HG03045 (cell line): ENCODE results near the gene MLKL.
"Not testable (repeated sequence)": the region's sequence is repeated elsewhere in the genome, so short reads cannot be mapped to it uniquely, and the experiment has no call there.

Experiments used
- ATAC-seq: cut with Tn5 transposase; IDR thresholded peaks from one replicate; pipeline ENCODE4 v1.9.1; 2021; ENCODE audit warnings: mild to moderate bottlenecking, moderate library complexity; ENCODE audit not compliant: unreplicated experiment

The MLKL gene

DNA sequence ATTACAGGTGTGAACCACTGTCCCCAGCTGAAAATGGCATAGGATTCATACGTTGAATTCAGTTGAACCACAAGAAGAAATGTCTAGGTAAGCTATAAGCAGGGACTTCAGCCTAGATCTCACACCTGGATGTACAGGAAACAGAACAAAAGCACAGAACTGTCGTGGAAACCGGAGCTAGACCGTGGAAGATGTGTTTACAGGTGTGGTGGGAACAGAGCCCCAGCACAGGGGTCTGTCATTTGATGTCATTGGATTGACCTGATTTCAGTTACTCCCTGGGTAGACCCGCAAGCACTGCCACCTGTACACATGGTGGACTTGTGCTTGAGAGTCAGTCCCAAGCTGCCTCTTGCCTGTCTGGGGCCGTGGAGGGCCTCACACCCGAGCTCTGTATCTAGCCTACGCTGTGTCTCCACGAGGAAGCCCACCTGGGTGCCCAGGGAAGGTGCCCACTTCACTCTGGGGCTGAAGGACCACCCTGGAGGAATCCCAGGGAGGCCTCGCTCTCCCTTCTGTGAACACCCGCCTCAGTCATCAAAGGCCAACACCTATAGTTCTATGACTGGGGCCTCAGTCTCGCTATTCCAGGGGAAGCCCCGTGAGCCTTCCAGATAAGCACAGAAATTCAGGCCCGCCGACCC lies 32.2 kb upstream of the MLKL start:
- no peak for ATAC-seq

GRCh38 chr16:74731853-74732477 lies 31.3 kb upstream of the MLKL start:
- ATAC-seq = no peak

- no peak for ATAC-seq
Measured at GRCh38 chr16:74729783-74730683, 29.4 kb upstream of the MLKL start.

DNA sequence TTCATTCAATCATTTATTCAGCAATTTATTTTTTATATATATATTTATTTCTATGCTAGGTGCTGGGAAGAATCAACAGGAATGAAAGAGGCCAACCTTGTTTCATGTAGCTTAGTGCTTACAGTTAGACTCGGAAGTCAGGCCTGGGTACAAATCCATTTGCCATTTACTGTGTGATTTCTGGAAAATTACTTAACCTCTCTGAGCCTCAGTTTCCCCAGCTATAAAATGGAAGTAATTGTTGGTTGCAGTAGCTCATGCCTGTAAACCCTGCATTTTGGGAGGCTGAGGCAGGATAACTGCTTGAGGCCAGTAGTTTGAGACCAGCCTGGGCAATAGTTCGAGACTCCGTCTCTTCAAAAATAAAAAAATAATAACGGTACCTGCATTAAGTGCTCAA lies 27.2 kb upstream of the MLKL start:
- ATAC-seq = no peak

GRCh38 chr16:74726716-74727115 lies 26.1 kb upstream of the MLKL start:
- no peak for ATAC-seq

GRCh38 chr16:74725651-74726455 lies 25.2 kb upstream of the MLKL start:
- ATAC-seq = no peak

DNA sequence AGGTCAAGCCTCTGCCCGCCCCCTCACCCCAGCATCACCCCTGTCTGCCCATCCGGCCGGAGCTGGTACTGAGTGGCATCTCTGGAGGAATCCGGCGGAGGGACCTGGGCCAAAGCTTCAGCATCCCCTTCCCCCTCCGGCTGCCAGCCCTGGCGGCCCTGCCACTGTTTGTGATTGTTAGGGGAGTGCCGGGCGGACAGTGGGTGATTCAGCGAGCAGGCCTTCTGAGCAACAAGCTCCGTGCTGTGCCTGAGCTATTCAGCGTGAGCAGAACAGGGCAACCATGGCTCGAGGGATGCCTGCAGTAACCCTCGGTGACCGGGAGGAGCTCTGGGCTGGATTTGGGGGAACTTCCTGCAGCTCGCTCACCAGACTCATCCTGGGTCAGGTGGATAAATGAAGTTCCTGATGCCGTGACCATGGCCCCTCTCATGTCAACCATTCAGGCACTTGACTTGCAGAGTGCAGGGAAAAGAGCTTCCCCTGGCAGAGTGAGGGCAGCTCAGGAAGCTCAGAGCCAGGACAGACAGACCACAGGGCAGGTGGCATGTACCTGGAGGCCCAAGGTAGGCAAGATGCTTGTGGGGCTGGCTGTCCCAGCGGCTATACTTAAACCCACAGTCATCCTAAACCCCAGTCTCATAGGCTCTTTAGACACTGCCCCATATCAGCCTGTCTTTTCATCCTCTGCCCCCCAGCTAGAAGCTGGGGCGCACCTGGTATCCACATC lies 24.3 kb upstream of the MLKL start:
- ATAC-seq = no peak

- ATAC-seq = no peak
Measured at GRCh38 chr16:74723256-74723655, 22.6 kb upstream of the MLKL start.

DNA sequence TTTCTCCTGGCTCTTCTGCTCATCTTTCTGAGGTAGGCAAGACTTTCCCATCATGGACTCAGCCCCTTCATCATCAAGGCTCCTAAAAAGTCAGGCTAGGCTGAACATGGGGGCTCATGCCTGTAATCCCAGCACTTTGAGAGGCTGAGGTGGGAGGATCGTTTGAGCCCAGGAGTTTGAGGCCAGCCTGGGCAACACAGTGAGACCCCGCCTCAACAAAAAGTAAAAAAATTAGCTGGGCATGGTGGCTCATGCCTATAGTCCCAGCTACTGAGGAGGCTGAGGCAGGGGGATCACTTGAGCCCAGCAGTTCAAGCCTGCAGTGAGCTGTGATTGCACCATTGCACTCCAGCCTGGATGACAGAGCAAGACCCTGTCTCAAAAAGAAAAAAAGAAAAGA lies 21.5 kb upstream of the MLKL start:
- ATAC-seq = not testable (repeated sequence)

- ATAC-seq = no peak
Measured at GRCh38 chr16:74721716-74722115, 21.1 kb upstream of the MLKL start.

DNA sequence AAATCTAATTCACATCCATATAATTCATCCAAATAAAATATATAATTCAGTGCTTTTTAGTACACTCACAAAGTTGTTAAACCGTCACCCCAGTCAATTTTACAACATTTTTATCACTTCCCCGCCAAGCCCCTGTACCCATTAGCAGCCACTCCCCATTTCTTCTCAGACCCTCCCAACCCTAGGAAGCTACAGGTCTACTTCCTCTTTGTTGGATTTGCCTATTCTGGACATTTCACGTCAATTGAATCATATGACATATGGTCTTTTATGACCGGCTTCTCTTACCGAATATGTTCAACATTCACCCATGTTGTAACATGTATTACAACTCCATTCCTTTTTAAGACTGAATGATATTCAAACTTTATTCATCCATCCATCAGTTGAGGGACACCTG lies 19.9 kb upstream of the MLKL start:
- ATAC-seq = no peak

DNA sequence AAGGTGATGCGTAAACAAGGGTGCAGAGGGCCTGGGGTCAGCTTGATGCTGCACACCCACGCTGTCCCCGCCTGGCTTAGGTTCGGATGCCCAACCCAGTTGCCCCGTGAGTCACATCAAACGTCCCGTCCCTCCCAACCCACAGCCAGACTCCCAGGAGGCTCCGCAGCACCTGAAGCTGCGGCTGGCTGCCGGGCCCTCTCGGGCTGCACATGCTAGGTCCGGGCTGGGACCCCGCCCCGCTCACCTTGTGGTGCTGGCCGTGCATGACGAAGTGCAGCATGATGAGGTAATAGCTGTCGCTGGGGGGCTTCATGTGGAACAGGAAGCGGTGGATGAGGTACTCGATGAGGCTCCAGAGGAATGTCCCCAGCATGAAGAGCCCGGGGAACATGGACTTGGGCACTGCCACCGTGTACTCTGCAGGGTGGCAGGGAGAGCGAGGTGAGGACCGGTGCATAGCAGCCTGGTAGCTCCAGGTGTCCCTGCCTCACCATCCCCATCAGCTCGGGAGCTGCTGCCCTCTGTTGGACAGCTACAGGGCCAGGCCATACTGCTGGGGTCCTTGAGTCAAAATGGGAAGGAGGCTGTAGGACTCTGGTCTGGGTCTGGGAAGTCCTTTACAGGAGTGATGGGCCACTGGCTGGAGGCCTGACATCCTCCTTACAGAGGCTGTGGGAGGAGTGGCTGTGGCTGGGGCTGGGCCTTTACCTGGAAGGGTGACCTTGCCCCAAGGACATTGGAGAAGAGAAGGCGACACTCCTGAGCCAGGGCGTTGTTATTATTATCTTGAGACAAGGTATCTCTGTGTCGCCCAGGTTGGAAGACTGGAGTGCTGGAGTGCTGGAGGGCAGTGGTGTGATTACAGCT lies 18.3 kb upstream of the MLKL start:
- ATAC-seq = no peak

DNA sequence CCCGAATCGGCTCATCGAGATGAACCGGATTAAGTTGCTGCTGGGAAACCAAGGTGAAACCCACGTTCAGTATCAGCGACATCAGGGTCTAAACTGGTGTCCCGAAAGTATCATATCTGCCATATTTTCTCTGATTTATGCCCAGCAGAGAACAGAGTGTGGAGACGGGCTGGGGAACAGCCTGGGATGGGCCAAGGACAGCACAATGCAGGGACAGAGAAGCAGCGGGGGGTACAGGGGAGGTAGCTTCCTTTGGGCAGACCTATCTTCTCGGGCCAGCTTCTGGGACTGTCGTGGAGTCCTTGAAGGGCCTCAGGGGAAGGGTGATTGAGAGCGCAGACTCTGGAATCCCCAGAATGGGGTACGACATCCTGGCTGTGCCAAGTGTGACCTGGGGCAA lies 17.5 kb upstream of the MLKL start:
- no peak for ATAC-seq

DNA sequence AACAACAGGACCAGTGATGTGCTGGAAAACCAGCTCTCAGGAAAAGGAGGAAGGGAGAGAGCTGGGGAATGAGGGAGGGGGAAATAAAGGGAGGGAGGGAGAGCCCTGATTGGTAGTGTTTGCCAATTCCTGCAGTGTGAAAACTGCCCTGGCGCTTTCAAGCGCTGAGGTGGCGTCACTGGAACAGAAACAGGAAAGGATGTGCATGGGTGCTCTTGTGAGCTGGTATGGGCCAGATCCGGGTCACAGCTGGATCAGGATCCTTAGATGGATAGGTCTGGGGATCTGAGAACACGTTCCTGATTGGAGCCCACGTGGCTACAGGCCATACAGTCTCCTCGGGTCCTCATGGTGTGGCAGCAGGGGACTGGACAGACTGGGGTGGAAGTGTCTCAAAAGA lies 16.7 kb upstream of the MLKL start:
- no peak for ATAC-seq

GRCh38 chr16:74716355-74716754 lies 15.7 kb upstream of the MLKL start:
- ATAC-seq = no peak

- no peak for ATAC-seq
Measured at GRCh38 chr16:74713876-74714275, 13.2 kb upstream of the MLKL start.

DNA sequence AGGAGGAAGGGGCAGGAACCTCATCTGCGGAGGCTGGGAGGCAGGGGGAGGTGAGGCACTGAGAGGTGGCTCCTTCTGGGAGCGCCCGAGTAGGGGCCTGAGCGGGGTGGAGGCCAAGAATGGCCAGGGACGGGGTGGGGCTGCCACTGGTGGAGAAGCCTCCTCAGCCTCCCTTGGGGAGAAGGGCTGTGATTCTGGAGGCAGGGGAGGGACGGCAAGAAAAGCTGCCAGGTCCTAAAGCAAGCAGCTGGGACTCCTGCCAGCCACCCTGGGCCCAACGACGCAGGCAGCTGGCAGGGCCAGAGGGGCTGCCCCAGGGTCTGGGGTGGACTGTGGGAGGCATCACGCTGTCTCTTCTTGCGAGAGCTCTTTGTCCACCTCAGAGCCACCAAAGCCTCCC lies 12.7 kb upstream of the MLKL start:
- ATAC-seq = no peak

- no peak for ATAC-seq
Measured at GRCh38 chr16:74711938-74712337, 11.3 kb upstream of the MLKL start.

DNA sequence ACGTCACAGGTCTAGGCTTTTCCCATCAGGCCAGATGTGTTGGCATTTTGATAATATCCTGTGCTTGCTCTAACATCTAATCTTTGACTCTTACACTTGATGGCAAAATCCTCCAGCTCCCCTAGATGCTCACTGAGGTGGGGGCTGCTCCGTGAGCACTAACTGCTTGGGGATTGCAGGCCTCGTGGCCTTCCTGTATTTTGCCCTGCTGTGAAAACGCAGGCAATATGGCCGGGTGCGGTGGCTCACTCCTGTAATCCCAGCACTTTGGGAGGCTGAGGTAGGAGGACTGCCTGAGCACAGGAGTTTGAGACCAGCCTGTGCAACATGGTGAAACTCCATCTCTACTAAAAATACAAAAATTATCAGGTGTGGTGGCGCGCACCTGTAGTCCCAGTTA lies 9.7 kb upstream of the MLKL start:
- ATAC-seq = no peak
